Epithelial cell of esophagus (primary cell): Measurements from ENCODE around the gene FPR1.

Experiments used
- DNase-seq: peaks from one replicate; pipeline ENCODE4 v3.0.0; 2010; ENCODE audit warnings: low read depth
- H3K4me3 ChIP-seq: 2 replicates; pipeline ENCODE4 v1.5.1; 2011; ENCODE audit warnings: mild to moderate bottlenecking, low read length, control low read depth
- CTCF ChIP-seq: IDR thresholded peaks from 2 replicates; pipeline ENCODE4 v1.5.1; 2011; ENCODE audit warnings: low read depth, mild to moderate bottlenecking, low read length, control low read depth, inconsistent platforms; ENCODE audit not compliant: insufficient read depth; ENCODE audit errors: missing control alignments

Gene FPR1

GRCh38 chr19:51726049-51726448, 25.6 kb downstream of the FPR1 start:
- DNase-seq: peak; percentile 99
- TF ChIP-seq CTCF: no peak
- no peak overlapping the region for H3K4me3 ChIP-seq

- no peak overlapping the region for H3K4me3 ChIP-seq
- no peak for TF ChIP-seq CTCF
- DNase-seq: peak; percentile 77
Measured at GRCh38 chr19:51724543-51724942, 27.1 kb downstream of the FPR1 start.

- H3K4me3 ChIP-seq: no peak overlapping the region
- no peak for TF ChIP-seq CTCF
- DNase-seq: no peak
Measured at GRCh38 chr19:51722492-51722891, 29.2 kb downstream of the FPR1 start.

GRCh38 chr19:51721905-51722304, 29.8 kb downstream of the FPR1 start:
- no peak for TF ChIP-seq CTCF
- no peak overlapping the region for H3K4me3 ChIP-seq
- no peak for DNase-seq

GRCh38 chr19:51719251-51719988, 32.3 kb downstream of the FPR1 start:
- peak overlapping the region; percentile 4 for H3K4me3 ChIP-seq
- no peak for TF ChIP-seq CTCF
- no peak for DNase-seq

- no peak for DNase-seq
- TF ChIP-seq CTCF: no peak
- no peak overlapping the region for H3K4me3 ChIP-seq
Measured at GRCh38 chr19:51716925-51717324, 34.8 kb downstream of the FPR1 start.

- no peak overlapping the region for H3K4me3 ChIP-seq
- DNase-seq: no peak
- no peak for TF ChIP-seq CTCF
Measured at GRCh38 chr19:51715850-51716249, 35.8 kb downstream of the FPR1 start.
